ENCODE results near the gene GPATCH2L. TPM values are rescaled to one million over a fixed set of nuclear protein-coding genes. Genes with fewer than 3 reads are reported as not detected.

The GPATCH2L gene
- total and polyA plus RNA-seq, 2 of the 13 experiments (the other 11 are each of a cell fraction or from before 2014, with no cell fraction given) = 14.4 to 29.0 TPM

DNA sequence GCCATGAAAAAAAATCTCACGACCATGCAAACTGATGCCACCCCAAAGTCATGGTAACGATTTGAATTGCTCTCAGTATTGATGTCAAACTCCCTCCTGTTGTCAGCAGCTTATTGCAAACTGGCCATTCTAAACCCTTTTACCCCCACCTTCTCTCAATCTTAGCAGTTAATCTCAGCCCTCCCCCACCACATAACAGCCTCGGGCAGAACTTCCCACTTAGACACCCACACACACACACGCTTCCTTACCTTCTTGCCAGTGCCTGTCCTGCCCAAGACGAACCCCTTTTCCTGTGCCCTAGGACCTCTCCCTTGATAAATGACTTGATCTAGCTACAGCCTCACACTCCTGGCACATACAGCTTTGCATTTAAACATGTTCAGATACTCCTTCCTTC lies 56.6 kb downstream of the GPATCH2L start:
- intact Hi-C loops (cut with micrococcal nuclease; ENCODE audit: unreplicated experiment) = no loop called here
- H3K4me2 ChIP-seq (ENCODE audit: low read depth, low read length) = no peak overlapping the region
- ChIA-PET POLR2A (no interaction called here), CTCF (ENCODE audit: low intra/inter-chr PET ratio, low total read pairs) (no interaction called here)
- TF ChIP-seq ZNF496 (CRISPR knock-in tag; IDR thresholded peaks at IDR 0.05; ENCODE audit: insufficient replicate concordance) (no peak), BHLHE40 (IDR thresholded peaks at IDR 0.05; ENCODE audit: low read length) (no peak), ZNF7 (CRISPR knock-in tag; IDR thresholded peaks at IDR 0.05) (no peak), MYNN (CRISPR knock-in tag; IDR thresholded peaks at IDR 0.05; ENCODE audit: low read depth) (no peak), PTBP1 (IDR thresholded peaks at IDR 0.05; ENCODE audit: low read depth, low read length, poor library complexity, severe bottlenecking) (no peak)
- FAIRE-seq (no peak), DNase-seq (ENCODE audit: low spot score) (no peak), ATAC-seq (no peak)
- H3K4me3 ChIP-seq (replicated peaks in 1 of 3; ENCODE audit: insufficient read depth in 1 of 3, low read depth in 2 of 3, low read length in 3 of 3) = no peak overlapping the region
- H3K36me3 ChIP-seq (replicated peaks in 1 of 2; ENCODE audit: control insufficient read depth in 1 of 2, insufficient read depth in 2 of 2, low read length in 2 of 2) = 0 out of 5 replicates have a peak, but pooled peaks cover 2 to 4% of the 10 kb centered on the region in 2 experiments
- H3K79me2 ChIP-seq (ENCODE audit: insufficient read depth, low read length) = no peaks in the 10 kb centered on the region
- no peak overlapping the region for H3K27ac ChIP-seq (ENCODE audit: extremely low read length, insufficient read depth, low read length)
- no TSS peak for BruUV-seq (replicated peaks)
- 89% methylated on average over 5 of the region's 5 CpGs for WGBS (ENCODE audit: low lambda C conversion rate)
- no peaks in the 10 kb centered on the region for H3K27me3 ChIP-seq (ENCODE audit: control insufficient read depth in 1 of 2, insufficient read depth in 2 of 2, low read length in 2 of 2)
- in situ Hi-C loops (cut with HindIII; ENCODE audit: extremely low pct_ligation_motif_present, low pct_unique_long_range_greater_than_20kb) = no loop called here
- no peaks in the 10 kb centered on the region for H3K9me3 ChIP-seq (ENCODE audit: low read length)
- peaks cover 13% of the 10 kb centered on the region for H3K4me1 ChIP-seq (ENCODE audit: insufficient read depth, low read length)
- H3K9ac ChIP-seq (ENCODE audit: insufficient read depth, low read depth, low read length) = no peak overlapping the region
- H2AFZ ChIP-seq (ENCODE audit: low read length) = no peak overlapping the region
- H4K20me1 ChIP-seq (ENCODE audit: insufficient read depth, low read length) = no peaks in the 10 kb centered on the region

DNA sequence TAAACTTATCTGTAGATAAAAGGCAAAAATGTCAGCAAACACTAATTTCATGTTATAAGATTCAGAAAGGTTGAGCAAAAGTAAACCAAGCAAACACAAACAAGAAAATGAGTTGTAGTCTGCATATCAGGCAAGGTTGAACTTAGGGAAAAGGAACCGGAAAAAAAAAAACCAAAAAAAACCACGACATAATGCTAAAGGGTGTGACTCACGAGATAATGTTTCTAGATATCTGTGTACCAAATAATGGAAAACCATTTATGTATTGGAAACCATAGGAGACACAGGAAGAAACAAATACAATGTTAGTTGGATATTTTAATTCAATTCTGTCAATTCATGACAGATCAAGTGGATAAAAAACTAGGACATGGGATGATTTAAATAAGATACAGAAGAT lies 60.5 kb downstream of the GPATCH2L start:
- H3K4me1 ChIP-seq (ENCODE audit: insufficient read depth, low read length) = no peaks in the 10 kb centered on the region
- no peak overlapping the region for H3K9ac ChIP-seq (ENCODE audit: insufficient read depth, low read depth, low read length)
- no peak overlapping the region for H3K4me3 ChIP-seq (replicated peaks in 1 of 3; ENCODE audit: insufficient read depth in 1 of 3, low read depth in 2 of 3, low read length in 3 of 3)
- ATAC-seq (no peak), DNase-seq (ENCODE audit: low spot score) (no peak), FAIRE-seq (no peak)
- ChIA-PET CTCF (ENCODE audit: low intra/inter-chr PET ratio, low total read pairs) (no interaction called here), POLR2A (no interaction called here)
- H3K36me3 ChIP-seq (replicated peaks in 1 of 2; ENCODE audit: control insufficient read depth in 1 of 2, insufficient read depth in 2 of 2, low read length in 2 of 2) = no peaks in the 10 kb centered on the region
- TF ChIP-seq ZNF20 (CRISPR knock-in tag; IDR thresholded peaks at IDR 0.05) (no peak), KAT2B (IDR thresholded peaks at IDR 0.05; ENCODE audit: borderline replicate concordance, low read depth, low read length) (no peak), ZNF605 (CRISPR knock-in tag; IDR thresholded peaks at IDR 0.05) (no peak), ZNF329 (CRISPR knock-in tag; IDR thresholded peaks at IDR 0.05; ENCODE audit: low read depth) (no peak), ZNF766 (CRISPR knock-in tag; IDR thresholded peaks at IDR 0.05; ENCODE audit: borderline replicate concordance) (no peak), ZFP36 (IDR thresholded peaks at IDR 0.05; ENCODE audit: borderline replicate concordance, low read depth, low read length, partially characterized antibody) (no peak), ZSCAN12 (CRISPR knock-in tag; IDR thresholded peaks at IDR 0.05) (no peak)
- TF ChIP-seq, protein P1, sequence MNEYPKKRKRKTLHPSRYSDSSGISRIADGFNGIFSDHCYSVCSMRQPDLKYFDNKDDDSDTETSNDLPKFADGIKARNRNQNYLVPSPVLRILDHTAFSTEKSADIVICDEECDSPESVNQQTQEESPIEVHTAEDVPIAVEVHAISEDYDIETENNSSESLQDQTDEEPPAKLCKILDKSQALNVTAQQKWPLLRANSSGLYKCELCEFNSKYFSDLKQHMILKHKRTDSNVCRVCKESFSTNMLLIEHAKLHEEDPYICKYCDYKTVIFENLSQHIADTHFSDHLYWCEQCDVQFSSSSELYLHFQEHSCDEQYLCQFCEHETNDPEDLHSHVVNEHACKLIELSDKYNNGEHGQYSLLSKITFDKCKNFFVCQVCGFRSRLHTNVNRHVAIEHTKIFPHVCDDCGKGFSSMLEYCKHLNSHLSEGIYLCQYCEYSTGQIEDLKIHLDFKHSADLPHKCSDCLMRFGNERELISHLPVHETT (CRISPR knock-in tag; conservative IDR thresholded peaks at IDR 0.05) = no peak
- H3K27ac ChIP-seq (ENCODE audit: extremely low read length, insufficient read depth, low read length) = no peak overlapping the region
- no peaks in the 10 kb centered on the region for H3K27me3 ChIP-seq (ENCODE audit: control insufficient read depth in 1 of 2, insufficient read depth in 2 of 2, low read length in 2 of 2)
- intact Hi-C loops (cut with micrococcal nuclease; ENCODE audit: unreplicated experiment) (no loop called here), in situ Hi-C loops (cut with HindIII; ENCODE audit: extremely low pct_ligation_motif_present, low pct_unique_long_range_greater_than_20kb) (no loop called here)
- no peak overlapping the region for H2AFZ ChIP-seq (ENCODE audit: low read length)
- no peaks in the 10 kb centered on the region for H3K79me2 ChIP-seq (ENCODE audit: insufficient read depth, low read length)
- BruUV-seq (replicated peaks) = no TSS peak
- no peak overlapping the region for H3K4me2 ChIP-seq (ENCODE audit: low read depth, low read length)
- no peaks in the 10 kb centered on the region for H3K9me3 ChIP-seq (ENCODE audit: low read length)
- WGBS (ENCODE audit: low lambda C conversion rate) = 98% methylated on average over 3 of the region's 3 CpGs
- H4K20me1 ChIP-seq (ENCODE audit: insufficient read depth, low read length) = no peaks in the 10 kb centered on the region
